OCI-LY1 (cell line): ENCODE measurements around the gene CC2D1A.

ENCODE experiments used
- CTCF ChIP-seq: fragments of 200-600 bp; sonication (generic), shearing (Covaris generic); IDR thresholded peaks from 2 replicates; pipeline ENCODE4 v1.5.1; 2017; ENCODE audit warnings: mild to moderate bottlenecking, antibody characterized with exemption, low read length, moderate library complexity, mixed read lengths
- EZH2 ChIP-seq: fragments of 200-600 bp; sonication (generic), shearing (Covaris generic); IDR thresholded peaks from 2 replicates; pipeline ENCODE4 v1.8.0; 2017; ENCODE audit warnings: borderline replicate concordance, mixed run types, mild to moderate bottlenecking, antibody characterized with exemption, low read length, moderate library complexity, mixed read lengths

- TF ChIP-seq CTCF: no peak
- no peak for TF ChIP-seq EZH2
Observed at GRCh38 chr19:13860679-13861391, 45.2 kb upstream of the CC2D1A start.
